ENCODE data around the gene ENKD1.

The ENKD1 gene

DNA sequence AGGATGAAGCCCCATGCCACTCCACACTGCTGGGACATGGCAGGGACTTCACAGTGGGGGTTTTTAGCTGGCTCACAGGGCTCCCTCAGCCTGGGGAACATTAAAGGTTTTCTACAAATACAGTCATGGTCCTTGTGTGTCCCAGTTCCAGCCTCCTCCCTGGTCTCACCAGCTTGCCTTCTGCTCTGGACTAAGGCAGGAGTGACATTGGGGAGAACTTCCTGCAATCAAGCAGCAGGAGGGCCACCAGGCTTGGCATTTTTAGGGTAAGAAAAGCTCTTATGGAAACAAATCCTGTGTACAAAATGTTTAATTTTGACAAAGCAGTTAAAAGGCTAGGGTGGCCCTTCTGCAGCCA lies 3.9 kb downstream of the ENKD1 start:
- TF ChIP-seq, protein P1, sequence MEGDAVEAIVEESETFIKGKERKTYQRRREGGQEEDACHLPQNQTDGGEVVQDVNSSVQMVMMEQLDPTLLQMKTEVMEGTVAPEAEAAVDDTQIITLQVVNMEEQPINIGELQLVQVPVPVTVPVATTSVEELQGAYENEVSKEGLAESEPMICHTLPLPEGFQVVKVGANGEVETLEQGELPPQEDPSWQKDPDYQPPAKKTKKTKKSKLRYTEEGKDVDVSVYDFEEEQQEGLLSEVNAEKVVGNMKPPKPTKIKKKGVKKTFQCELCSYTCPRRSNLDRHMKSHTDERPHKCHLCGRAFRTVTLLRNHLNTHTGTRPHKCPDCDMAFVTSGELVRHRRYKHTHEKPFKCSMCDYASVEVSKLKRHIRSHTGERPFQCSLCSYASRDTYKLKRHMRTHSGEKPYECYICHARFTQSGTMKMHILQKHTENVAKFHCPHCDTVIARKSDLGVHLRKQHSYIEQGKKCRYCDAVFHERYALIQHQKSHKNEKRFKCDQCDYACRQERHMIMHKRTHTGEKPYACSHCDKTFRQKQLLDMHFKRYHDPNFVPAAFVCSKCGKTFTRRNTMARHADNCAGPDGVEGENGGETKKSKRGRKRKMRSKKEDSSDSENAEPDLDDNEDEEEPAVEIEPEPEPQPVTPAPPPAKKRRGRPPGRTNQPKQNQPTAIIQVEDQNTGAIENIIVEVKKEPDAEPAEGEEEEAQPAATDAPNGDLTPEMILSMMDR (IDR thresholded peaks at IDR 0.05; ENCODE audit: low read depth, low read length), result no peak
- H3K4me3 ChIP-seq (ENCODE audit: low read depth, low read length), result no peak overlapping the region

DNA sequence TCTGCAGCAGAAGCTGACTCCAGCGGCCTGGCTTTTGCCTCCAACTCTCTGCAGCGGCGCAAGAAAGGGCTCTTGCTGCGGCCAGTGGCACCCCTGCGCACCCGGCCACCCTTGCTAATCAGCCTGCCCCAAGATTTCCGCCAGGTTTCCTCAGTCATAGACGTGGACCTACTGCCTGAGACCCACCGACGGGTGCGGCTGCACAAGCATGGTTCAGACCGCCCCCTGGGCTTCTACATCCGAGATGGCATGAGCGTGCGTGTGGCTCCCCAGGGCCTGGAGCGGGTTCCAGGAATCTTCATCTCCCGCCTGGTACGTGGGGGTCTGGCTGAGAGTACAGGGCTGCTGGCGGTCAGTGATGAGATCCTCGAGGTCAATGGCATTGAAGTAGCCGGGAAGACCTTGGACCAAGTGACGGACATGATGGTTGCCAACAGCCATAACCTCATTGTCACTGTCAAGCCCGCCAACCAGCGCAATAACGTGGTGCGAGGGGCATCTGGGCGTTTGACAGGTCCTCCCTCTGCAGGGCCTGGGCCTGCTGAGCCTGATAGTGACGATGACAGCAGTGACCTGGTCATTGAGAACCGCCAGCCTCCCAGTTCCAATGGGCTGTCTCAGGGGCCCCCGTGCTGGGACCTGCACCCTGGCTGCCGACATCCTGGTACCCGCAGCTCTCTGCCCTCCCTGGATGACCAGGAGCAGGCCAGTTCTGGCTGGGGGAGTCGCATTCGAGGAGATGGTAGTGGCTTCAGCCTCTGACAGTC lies 4.5 kb downstream of the ENKD1 start:
- TF ChIP-seq, protein P1 (IDR thresholded peaks at IDR 0.05; ENCODE audit: low read depth, low read length), result no peak
- no peak overlapping the region for H3K4me3 ChIP-seq (ENCODE audit: low read depth, low read length)

DNA sequence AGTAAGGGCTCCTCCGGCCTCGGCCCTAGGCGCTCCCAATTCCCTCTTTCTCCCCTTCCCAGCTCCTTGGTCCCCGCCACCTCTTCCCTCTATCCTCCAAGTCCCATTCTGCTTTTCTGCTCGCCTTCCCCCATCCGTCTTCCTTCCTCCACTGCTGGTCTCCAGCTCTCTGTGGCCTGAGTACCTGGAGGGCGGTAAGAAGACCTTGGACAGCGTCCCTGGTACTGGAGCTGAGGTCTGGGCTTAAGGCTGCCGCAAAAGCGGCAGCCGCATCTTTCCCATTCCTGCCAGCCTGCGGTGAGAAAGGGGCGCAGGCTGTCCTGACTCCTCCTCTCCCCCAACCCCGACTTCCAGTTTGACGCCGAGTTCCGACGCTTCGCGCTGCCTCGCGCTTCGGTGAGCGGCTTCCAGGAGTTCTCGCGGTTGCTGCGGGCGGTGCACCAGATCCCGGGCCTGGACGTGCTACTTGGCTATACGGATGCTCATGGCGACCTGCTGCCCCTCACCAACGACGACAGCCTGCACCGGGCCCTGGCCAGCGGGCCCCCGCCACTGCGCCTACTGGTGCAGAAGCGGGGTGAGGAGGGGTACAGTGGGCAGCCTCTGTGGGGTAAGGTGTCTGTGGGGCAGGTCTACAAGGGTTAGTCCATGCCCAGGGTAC lies 5.3 kb downstream of the ENKD1 start:
- peak overlapping the region; percentile 88 for H3K4me3 ChIP-seq (ENCODE audit: low read depth, low read length)
- TF ChIP-seq, protein P1 (IDR thresholded peaks at IDR 0.05; ENCODE audit: low read depth, low read length), result no peak

DNA sequence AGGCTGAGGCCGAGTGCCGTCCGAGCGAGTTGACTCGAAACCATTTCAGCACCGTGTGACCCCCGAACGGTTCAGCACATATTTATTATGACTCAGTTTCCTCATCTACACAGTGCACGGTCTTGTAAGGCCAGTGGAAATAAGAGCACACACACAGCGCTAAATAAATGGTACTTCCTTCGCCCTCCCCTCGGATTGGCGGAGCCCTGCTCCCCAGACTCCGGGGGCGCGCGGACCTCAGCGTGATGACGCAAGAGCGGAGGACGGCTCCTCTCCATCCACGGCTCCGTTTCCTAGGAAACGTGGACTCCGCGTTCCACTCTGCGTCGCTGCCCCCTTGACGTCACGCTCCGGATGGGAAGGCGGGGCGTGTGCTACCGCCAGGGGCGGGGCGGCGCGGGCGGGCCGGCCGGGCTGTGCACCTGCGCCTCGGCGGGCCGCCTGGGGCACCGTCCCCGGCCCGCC lies 6.0 kb downstream of the ENKD1 start, which contains the start of gene PARD6A:
Gene PARD6A, plus strand, starts transcription at position 397 of the 465 bp plus-strand sequence. CDS start 79 bp downstream, outside the sequence.
- TF ChIP-seq, protein P1 (IDR thresholded peaks at IDR 0.05; ENCODE audit: low read depth, low read length), result no peak
- peak within 1 kb of the TSS; percentile 88 for H3K4me3 ChIP-seq (ENCODE audit: low read depth, low read length)

DNA sequence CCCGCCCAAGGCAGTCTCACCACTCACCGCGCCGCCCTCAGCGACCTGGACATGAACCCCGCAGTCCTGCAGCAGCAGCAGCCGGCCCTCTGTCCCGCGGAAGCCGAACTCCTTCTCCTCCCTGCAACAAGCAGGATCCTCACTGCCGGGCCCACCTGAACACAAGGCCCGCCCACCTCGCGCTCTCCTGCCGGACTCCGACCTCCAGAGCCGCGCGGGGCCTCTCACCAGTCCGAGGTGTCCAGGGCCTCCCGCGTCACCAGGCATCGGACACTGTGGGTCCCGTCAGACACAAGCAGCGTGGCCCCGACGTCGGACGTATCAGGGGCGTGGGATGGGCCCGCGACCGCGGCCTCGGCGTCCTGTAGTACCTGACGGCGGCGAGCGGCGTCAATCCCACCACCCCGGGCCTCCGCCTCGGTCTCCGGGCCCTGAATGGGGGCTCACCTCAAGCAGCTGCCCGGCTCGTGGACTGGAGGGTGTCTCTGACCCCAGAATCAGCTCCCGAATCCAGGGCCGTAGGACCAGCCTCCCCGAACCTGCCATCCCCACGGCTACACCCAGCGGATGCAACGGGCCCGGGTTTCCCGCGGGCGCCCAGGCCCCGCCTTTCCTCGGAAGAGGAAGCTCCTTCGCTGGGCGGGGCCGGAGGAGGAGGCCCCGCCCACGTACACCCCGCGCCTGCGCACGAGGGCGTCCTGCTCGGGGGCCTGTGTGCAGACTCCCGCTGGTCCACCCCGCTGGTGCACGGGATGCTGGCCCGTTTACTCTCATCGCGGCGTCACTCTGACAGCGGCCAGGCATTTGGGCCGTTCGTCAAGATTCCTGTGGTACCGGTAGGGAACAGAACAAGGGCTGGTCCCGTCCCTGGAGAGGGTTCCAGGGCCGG lies 6.6 kb downstream of the ENKD1 start, which contains the start of gene ACD:
Gene ACD, minus strand, starts transcription at position 586 of the 889 bp plus-strand sequence. Its CDS starts 40 bp downstream, at position 546.
- peak within 1 kb of the TSS; percentile 88 for H3K4me3 ChIP-seq (ENCODE audit: low read depth, low read length)
- TF ChIP-seq, protein P1 (IDR thresholded peaks at IDR 0.05; ENCODE audit: low read depth, low read length), result no peak

DNA sequence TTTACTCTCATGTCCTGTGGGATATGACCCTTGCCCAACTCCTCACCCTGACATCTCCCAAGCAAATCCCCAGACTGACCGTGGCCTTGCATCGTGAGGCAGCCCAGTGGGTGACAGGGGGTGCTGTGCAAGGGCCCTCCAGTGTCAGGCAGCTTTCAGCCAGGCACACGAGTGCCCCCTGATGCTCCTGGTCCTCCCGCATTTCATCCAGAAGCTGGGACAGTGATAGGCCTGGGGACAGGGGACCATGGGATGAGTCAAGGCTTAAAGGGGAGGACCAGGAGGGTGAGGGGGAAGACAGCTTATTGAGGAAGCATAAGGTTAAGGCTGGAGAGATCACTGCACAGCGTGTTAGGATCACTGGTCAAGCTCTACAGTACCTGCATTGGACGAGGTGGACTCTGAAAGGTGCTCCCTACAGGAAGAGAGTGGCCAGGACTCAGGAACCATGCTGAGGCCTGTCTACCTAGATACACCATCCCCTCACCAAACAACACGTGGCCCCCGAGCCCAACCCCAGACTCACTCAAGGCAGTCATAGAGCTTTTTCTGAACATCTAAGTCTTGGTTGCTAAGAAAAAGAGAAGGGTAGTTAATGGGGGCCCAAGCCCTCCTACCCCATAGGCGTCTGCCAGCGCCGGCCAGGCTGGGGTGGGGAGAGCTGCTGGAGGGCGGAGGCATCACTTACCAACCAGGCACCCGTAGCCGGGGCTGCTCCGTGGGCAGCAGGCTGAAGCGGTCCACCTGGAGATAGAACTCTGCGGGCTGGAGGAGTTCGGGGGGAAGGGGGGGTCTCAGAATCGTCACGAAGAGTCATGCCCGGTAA lies 7.5 kb downstream of the ENKD1 start:
- TF ChIP-seq, protein P1 (IDR thresholded peaks at IDR 0.05; ENCODE audit: low read depth, low read length), result no peak

More for the DNA sequence above, 7.5 kb downstream of the ENKD1 start:
- peak overlapping the region; percentile 88 for H3K4me3 ChIP-seq (ENCODE audit: low read depth, low read length)

Measured in WI38 (cell line).